ENCODE results near the gene WDR26.

GRCh38 chr1:224456637-224456953 lies 22.0 kb upstream of the WDR26 start:
- TF ChIP-seq PATZ1 (CRISPR knock-in tag; IDR thresholded peaks at IDR 0.05; ENCODE audit: borderline replicate concordance) (no peak), ZNF565 (CRISPR knock-in tag; conservative IDR thresholded peaks at IDR 0.05; ENCODE audit: low read depth) (no peak), CREB5 (CRISPR knock-in tag; IDR thresholded peaks at IDR 0.05; ENCODE audit: low read depth) (no peak), TOX (CRISPR knock-in tag; IDR thresholded peaks at IDR 0.05; ENCODE audit: borderline replicate concordance) (no peak), ARNTL (CRISPR knock-in tag; IDR thresholded peaks at IDR 0.05; ENCODE audit: borderline replicate concordance, low read depth) (no peak), OSR1 (CRISPR knock-in tag; IDR thresholded peaks at IDR 0.05) (no peak), ZFP3 (CRISPR knock-in tag; IDR thresholded peaks at IDR 0.05) (no peak)

Measured in SK-N-SH treated with all-trans-retinoic acid at 6 μM for 48 hours (cell line).